Measurements from ENCODE around the gene AQP12A.
"Not testable (repeated sequence)": the region's sequence is repeated elsewhere in the genome, so short reads cannot be mapped to it uniquely, and the experiment has no call there.

AQP12A gene

GRCh38 chr2:240686460-240686859, 5.2 kb upstream of the AQP12A start:
- in situ Hi-C loops (cut with HindIII; ENCODE audit: low sequenced_read_pairs) = no loop called here

GRCh38 chr2:240687045-240687740, 4.5 kb upstream of the AQP12A start:
- in situ Hi-C loops (cut with HindIII; ENCODE audit: low sequenced_read_pairs) = no loop called here

GRCh38 chr2:240687741-240688552, 3.7 kb upstream of the AQP12A start:
- in situ Hi-C loops (cut with HindIII; ENCODE audit: low sequenced_read_pairs) = no loop called here

GRCh38 chr2:240688553-240688919, 3.1 kb upstream of the AQP12A start:
- in situ Hi-C loops (cut with HindIII; ENCODE audit: low sequenced_read_pairs) = no loop called here

GRCh38 chr2:240689975-240690374, 1.7 kb upstream of the AQP12A start:
- in situ Hi-C loops (cut with HindIII; ENCODE audit: low sequenced_read_pairs) = no loop called here

GRCh38 chr2:240690421-240691074, 1.1 kb upstream of the AQP12A start:
- in situ Hi-C loops (cut with HindIII; ENCODE audit: low sequenced_read_pairs) = not testable (repeated sequence)

- in situ Hi-C loops (cut with HindIII; ENCODE audit: low sequenced_read_pairs) = not testable (repeated sequence)
Measured at GRCh38 chr2:240691075-240691427, 615 bp upstream of the AQP12A start.

GRCh38 chr2:240692583-240693561, 1.2 kb downstream of the AQP12A start:
- in situ Hi-C loops (cut with HindIII; ENCODE audit: low sequenced_read_pairs) = not testable (repeated sequence)

- in situ Hi-C loops (cut with HindIII; ENCODE audit: low sequenced_read_pairs) = not testable (repeated sequence)
Measured at GRCh38 chr2:240694304-240694703, 2.6 kb downstream of the AQP12A start.

- in situ Hi-C loops (cut with HindIII; ENCODE audit: low sequenced_read_pairs) = not testable (repeated sequence)
Measured at GRCh38 chr2:240695593-240695992, 3.9 kb downstream of the AQP12A start.

GRCh38 chr2:240696469-240696868, 4.8 kb downstream of the AQP12A start:
- in situ Hi-C loops (cut with HindIII; ENCODE audit: low sequenced_read_pairs) = not testable (repeated sequence)

- in situ Hi-C loops (cut with HindIII; ENCODE audit: low sequenced_read_pairs) = not testable (repeated sequence)
Measured at GRCh38 chr2:240698852-240699561, 7.3 kb downstream of the AQP12A start.

GRCh38 chr2:240699835-240700234, 8.2 kb downstream of the AQP12A start:
- in situ Hi-C loops (cut with HindIII; ENCODE audit: low sequenced_read_pairs) = loop anchor here (10.0 kb wide), 1 partner anchor 55 kb away; no protein-coding TSS in a partner anchor

GRCh38 chr2:240700616-240701015, 8.9 kb downstream of the AQP12A start:
- in situ Hi-C loops (cut with HindIII; ENCODE audit: low sequenced_read_pairs) = loop anchor here (10.0 kb wide), 1 partner anchor 56 kb away; no protein-coding TSS in a partner anchor

- in situ Hi-C loops (cut with HindIII; ENCODE audit: low sequenced_read_pairs) = loop anchor here (10.0 kb wide), 1 partner anchor 56 kb away; no protein-coding TSS in a partner anchor
Measured at GRCh38 chr2:240701091-240701735, 9.5 kb downstream of the AQP12A start.

- in situ Hi-C loops (cut with HindIII; ENCODE audit: low sequenced_read_pairs) = loop anchor here (10.0 kb wide), 1 partner anchor 57 kb away; no protein-coding TSS in a partner anchor
Measured at GRCh38 chr2:240701736-240702639, 10.3 kb downstream of the AQP12A start.

GRCh38 chr2:240702640-240703011, 11.0 kb downstream of the AQP12A start:
- in situ Hi-C loops (cut with HindIII; ENCODE audit: low sequenced_read_pairs) = loop anchor here (10.0 kb wide), 1 partner anchor 58 kb away; no protein-coding TSS in a partner anchor
